NB4 (cell line): Measurements from ENCODE around the gene TXNRD2.

Source experiments
- TF ChIP-seq, protein P1 (sequence below): IDR thresholded peaks from one replicate; pipeline ENCODE4 v1.5.1; 2012; ENCODE audit warnings: low read depth, low read length
- TF ChIP-seq, protein P2 (sequence below): IDR thresholded peaks from 2 replicates; pipeline ENCODE4 v1.6.1; 2011; ENCODE audit warnings: low read depth, low read length

- TF ChIP-seq, protein P1, sequence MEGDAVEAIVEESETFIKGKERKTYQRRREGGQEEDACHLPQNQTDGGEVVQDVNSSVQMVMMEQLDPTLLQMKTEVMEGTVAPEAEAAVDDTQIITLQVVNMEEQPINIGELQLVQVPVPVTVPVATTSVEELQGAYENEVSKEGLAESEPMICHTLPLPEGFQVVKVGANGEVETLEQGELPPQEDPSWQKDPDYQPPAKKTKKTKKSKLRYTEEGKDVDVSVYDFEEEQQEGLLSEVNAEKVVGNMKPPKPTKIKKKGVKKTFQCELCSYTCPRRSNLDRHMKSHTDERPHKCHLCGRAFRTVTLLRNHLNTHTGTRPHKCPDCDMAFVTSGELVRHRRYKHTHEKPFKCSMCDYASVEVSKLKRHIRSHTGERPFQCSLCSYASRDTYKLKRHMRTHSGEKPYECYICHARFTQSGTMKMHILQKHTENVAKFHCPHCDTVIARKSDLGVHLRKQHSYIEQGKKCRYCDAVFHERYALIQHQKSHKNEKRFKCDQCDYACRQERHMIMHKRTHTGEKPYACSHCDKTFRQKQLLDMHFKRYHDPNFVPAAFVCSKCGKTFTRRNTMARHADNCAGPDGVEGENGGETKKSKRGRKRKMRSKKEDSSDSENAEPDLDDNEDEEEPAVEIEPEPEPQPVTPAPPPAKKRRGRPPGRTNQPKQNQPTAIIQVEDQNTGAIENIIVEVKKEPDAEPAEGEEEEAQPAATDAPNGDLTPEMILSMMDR = no peak
- TF ChIP-seq, protein P2, sequence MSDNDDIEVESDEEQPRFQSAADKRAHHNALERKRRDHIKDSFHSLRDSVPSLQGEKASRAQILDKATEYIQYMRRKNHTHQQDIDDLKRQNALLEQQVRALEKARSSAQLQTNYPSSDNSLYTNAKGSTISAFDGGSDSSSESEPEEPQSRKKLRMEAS = no peak
These were observed 55.6 kb downstream of the TXNRD2 start for GRCh38 chr22:19885841-19886592.
